GM18909 (cell line): ENCODE results near the gene SIX3.
A peak's percentile ranks its signal among the peaks of the same experiment; 100 is the strongest.

Source experiments
- ATAC-seq: cut with Tn5 transposase; IDR thresholded peaks from one replicate; pipeline ENCODE4 v1.9.1; 2021; ENCODE audit warnings: mild to moderate bottlenecking; ENCODE audit not compliant: unreplicated experiment, poor library complexity

Gene SIX3

DNA sequence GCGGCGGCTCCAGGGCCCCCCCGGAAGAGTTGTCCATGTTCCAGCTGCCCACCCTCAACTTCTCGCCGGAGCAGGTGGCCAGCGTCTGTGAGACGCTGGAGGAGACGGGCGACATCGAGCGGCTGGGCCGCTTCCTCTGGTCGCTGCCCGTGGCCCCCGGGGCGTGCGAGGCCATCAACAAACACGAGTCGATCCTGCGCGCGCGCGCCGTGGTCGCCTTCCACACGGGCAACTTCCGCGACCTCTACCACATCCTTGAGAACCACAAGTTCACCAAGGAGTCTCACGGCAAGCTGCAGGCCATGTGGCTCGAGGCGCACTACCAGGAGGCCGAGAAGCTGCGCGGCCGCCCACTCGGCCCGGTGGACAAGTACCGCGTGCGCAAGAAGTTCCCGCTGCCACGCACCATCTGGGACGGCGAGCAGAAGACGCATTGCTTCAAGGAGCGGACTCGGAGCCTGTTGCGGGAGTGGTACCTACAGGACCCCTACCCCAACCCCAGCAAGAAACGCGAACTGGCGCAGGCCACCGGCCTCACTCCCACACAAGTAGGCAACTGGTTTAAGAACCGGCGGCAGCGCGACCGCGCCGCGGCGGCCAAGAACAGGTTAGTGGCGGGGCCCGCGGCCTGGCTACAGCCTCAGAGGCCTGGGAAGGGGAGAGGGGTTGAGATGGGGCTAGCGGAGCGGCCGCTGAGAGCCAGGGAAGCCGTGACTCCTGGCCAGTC lies 965 bp downstream of the SIX3 start:
- ATAC-seq, result no peak

DNA sequence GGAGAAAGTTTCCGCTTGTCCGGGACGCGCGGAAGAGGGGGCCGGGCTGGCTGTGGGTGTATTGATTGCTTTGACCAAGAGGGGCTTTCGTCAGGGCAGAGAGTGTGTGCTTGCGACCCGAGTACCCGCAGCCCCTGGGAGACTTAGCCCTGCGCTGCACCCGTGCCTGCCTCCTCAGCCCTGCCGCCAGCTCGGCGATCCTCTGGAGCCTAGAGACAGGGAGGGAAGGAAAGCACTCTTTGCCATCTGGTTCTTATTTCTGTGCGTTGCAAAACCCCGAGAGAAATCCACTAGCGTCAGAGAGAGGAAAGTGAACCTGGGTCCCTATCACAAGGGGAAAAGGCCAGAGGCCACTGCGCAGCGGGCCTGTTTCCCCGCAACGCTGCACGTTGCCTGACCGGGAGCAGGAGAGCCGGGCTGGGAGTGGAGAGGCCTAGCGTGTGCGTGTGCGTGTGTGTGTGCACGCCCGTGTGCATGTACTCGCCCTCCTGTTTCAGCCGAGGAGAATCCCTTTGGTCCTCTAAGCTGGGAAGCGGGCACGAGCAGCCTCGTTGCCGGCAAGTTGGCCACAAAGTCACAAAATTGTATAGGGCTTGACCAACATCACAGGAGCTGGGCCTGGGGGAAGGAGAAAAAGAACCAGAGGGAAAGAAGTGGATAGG lies 1.7 kb downstream of the SIX3 start:
- ATAC-seq, result no peak

DNA sequence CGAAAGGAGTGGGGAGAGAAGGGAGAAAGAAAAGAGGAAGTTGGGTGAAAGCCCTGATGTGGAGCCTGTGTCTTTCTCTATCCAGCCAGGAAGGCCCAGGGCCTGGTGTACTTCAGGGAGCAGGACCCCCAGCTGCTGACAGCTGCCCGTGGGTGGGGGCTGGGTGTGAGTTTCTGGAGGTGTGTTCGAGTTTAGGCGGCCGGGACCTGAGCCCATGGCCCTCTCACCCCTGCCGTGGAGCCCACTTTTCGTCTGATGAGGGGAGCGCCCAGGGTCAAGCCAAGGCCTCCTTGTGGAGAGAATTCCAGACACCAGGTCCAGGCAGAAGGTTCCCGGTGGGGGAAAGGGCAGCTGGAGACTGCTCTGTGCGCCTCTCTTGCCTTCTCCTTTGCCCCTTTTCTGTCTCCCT lies 2.2 kb downstream of the SIX3 start:
- ATAC-seq, result no peak

DNA sequence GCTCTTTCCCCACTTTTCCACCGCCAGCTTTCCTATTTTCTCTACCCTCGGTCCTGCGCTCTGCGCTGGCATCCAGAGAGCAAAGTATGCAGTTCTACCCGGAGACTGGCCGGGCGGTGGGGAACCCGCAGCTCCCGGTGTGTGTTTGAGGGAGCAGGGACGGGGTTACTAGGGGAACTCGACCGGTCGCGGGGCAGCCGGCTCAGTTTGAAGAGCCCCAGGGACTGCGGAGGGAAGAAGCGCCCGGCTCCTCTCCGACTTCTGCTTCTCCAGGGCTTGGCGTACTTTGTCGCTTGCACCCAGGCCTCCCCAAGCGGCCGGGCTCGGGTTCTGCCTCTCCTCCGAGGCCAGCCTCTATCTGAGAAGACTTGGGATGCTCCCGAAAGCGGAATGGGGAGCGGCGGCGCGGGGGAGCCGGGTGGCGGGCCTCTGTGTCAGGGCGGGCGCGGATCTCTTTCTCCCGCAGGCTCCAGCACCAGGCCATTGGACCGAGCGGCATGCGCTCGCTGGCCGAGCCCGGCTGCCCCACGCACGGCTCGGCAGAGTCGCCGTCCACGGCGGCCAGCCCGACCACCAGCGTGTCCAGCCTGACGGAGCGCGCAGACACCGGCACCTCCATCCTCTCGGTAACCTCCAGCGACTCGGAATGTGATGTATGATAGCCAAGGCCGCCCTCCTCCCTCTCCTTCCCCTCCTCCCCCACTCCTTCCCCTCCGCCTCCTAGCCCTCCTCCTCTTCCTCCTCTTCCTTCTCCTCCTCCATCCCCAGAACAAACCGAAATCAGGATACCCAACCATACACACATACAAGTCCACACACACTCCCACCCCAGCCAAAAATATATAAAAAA lies 2.8 kb downstream of the SIX3 start:
- no peak for ATAC-seq

DNA sequence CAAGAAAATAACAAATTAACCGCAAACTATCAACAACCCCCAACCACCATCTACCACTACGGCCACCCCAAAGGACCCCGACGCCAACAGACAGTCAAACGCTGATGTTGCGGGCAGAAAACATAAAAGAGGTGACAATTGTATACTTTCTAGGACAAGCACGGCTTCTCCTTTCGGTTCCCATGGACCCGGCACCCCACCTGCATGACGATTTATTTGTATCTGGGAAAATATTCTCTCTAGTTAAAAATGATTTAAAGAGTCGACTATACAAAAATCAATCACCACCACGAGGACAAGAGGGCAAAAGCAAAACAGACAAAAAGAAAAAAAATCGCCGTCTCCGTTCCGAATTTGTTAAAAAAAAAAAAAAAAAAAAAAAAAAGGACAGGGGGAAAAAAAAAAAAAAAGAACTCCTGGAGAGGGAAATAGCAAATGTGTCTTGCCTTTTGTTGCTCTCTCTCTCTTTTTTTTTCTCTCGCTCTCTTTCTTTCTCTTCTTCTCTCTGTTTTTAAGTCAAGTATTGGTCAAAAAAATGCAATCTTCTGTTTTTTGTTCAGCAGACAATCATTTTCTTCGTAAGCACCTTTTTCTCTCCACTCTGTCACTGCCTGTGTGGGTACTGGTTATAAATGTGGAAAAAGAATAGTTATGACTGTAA lies 3.6 kb downstream of the SIX3 start:
- no peak for ATAC-seq

DNA sequence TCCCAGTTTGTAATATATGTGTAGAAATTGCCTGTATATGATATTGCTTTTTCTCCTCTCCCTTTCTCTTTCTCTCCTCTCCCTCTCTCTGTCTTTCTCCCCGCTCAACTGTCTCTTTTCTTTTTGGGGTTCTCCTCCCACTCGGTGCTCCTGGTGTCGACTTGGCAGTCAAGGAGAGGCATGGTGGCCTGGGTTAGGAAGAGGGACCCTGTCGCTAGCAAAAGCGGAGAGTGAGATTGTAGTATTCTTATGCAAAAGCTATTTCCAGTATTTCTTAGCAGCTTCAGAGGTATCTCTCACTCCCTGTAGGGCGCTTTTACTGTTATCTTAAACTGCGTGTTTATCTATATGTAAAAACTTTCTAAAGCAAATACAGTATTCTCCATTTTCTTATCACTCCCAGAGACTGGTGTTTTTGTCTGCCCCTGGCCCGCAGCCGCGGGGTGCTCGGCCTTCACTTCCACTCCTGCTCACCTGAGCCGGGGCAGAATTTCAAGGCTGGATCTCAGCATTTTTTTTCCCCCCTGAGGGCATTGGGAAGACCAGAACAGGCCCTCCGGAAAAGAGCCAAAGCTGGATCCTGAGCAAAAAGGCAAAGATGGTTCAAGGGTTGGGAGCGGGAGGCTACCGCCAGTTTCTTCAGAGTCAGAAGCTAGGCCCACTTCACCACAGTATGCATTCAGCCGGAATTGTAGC lies 4.3 kb downstream of the SIX3 start:
- no peak for ATAC-seq

DNA sequence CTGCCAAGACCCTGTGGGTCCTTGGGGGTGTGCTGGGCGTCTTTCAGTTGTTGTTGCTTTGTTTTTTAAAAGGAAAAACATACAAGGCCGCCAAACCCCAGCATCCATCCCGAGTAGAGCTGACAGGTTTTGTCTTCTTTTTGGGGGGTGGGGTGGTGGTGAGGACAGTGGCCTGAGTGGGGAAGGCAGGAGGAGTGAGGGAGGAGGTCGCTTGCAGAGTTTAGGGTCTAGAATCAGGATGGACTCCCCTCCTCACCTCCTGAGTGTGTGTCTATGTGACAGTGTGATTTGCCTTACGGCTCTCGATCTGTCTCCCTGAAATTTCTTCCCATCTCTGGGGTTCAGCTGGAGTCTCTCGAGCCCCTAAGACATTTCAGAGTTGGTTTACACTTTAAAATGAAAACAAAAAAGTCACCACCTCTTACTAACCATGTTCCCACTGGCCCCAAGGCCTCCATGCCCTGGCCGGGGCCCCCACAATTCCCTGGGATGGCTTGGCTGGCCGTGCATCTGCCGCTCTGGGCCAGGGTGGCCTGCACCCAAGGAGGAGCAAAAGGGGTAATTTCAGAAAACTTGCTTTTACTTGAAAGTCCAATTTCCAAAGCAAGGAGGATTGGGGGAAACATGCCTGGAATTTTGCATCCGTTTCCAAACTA lies 5.0 kb downstream of the SIX3 start:
- no peak for ATAC-seq

DNA sequence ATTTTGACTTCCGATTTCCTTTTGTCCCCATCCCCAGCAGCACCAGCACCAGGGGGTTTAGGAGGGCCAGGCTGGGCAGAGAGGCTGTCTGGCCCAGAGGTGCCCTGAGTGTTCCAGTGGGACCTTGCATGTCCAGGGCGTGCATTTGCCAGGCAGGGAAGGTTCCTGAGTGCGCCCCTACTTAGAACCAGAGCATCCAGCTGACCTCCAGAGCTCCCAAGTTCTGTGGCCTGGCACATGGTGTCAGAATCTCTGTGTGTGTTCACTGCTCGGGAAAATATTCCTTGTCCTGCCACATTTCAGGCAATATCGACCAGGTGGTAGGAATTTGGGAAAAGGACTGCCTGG lies 5.5 kb downstream of the SIX3 start:
- no peak for ATAC-seq

DNA sequence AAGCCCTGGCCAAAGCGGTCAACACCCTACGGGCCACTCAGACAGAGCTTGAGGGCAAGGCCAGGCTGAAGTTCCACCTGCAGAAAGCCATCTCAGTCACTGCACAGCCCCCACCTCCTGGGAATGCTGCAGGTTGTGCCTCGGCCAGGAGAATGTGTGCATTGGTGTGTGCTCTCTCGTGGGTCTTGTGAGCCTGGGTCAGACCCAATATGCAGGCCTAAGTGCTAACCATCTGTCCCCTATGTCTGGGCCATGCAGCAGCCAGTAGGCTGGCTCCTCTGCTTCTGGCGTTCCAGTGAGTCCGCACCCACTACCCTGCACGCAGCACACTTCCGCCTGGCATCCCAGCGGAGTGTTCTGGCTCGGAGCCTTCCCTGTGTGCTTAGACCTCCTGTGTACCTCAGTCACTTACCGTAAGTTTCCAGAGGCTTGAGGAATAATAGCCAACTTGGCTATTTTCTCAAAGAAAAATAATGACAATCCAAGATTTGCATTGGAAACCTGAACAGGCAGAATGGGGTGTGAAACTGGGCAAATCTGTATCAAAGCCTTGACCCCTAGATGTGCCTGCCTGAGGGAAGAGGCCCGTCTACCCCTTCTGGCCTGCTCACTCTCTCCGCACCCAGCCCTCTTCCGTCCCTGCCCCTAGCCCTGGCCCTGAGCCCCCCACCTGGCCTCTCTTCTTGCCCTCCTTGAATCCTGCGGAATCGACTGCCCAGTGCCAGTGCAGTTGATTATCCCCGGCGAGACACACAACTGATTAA lies 7.2 kb downstream of the SIX3 start:
- ATAC-seq, result no peak

DNA sequence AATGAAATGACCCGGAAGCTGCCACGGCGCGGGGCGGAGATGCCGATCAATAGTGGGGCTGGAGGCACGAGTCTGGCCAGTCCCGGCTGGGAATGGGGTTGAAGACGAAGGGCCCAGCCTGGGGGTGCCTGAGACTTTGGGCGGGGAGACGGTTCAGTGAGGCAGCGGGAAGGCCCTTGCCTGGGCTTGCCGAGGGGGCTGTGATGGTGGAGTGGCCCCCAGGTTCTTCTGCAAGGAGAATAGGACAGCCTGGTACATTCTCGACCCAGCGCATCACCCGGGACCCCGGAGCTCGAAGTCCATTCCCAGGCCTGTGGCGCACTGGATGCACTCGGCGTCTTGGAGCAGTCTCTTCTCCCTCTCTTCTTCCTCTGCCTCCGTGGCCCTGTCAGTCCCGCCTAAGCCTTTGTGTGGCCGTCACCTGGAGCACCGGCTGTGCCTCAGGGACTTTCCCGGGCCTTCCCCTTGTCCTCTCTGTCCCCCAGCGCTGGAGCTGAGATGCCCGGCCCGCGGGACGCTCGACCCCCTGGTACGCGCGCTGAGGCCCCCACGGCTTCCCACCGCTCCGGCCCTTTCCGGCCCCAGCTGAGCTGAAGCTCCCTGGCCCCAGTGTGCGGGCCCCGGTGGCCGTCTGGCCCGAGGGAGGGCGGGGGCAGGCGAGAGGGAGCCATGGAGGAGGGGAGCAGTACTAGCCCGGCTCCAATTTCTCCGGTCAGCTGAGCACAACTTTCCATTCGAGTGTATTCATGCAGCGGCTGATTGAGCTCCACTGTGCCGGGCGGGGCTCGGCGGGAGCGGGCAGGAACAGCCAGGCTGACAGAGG lies 8.0 kb downstream of the SIX3 start:
- ATAC-seq, result no peak

DNA sequence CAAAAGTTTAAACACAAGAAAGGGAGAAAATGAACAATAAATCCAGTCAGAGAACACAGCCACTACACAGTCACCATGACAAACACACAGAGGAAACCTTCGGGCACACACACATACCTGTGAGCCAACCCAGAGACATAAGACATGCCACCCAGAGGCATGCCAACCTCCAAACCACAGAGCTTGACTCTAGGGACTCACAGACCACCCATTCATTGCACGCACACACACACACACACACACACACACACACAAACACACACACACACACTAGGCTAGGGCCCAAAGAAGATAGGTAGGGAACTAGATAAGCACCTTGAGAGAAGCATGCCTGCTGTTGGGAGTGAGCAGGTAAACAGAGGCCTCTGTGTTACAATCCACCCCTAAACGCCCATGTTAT lies 9.1 kb downstream of the SIX3 start:
- no peak for ATAC-seq

DNA sequence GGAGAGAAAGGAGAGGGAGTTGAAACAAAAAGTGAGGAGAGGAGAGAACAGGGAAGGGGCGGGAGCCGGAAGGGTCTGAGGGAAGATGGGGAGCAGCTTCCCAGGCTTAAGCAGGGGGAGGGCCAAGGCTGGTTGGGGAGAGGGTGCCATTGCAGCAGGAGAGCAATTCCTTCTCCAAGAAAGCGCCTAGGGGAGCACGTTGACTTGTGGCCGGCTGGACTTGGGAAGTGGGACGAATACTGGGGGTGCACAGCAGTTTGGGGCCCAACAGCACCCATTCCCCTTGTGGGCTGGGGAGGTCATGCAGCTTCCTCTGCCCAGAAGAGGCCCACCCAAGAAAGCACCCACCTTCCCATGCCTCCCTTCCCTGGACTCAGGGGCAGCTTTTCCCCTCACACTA lies 9.6 kb downstream of the SIX3 start:
- no peak for ATAC-seq

DNA sequence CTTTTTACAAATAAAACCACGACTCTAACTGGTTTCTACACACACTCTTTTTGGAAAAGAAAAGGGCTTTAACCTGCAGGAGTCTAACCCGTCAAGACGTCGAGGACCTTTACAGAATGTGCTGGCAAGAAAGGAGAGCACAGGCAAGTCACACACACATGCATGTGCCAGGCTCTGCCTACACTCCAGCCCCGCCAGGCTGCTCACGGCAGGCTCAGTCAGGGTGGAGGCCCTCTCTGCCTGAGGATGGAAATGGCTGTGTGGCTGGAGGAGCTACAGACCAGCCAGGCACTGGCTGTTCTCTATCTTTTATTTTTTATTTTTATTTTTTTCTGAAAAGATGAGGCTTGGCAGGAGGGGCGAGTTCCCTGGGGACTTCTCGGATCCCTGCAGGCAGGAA lies 10.2 kb downstream of the SIX3 start:
- no peak for ATAC-seq

DNA sequence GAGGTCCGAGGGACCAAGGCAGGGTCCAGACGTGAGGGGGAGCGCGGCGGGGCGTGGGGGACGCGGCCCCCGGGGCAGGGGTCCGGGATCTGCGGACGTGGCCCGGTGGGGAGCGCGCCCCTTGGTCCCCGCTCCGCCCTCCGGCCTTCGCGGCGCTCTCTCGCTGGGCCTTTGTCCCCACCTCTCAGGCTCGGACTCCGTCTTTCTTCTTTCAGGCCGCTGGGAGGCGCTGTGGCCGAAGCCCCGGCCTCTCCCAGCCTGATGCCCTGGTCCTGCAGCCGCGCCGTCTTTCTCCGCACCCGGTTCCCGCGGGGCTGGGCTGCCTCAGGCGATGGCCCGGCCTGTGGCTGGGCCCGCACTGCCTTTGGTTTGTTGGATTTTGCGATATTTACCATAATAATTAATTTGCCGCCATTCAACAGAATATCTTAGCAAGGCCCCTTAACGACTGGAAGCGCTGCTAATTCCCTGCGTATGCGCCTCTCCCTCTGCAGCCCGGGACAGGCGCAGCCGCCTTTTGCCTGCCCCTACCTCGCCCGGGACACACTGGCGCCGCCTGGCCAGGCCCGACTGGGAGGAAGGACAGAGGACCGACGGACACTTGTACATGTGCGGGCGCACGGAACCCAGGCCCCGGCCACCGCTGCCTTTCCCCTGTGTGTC lies 10.8 kb downstream of the SIX3 start:
- ATAC-seq, result peak; percentile 53

DNA sequence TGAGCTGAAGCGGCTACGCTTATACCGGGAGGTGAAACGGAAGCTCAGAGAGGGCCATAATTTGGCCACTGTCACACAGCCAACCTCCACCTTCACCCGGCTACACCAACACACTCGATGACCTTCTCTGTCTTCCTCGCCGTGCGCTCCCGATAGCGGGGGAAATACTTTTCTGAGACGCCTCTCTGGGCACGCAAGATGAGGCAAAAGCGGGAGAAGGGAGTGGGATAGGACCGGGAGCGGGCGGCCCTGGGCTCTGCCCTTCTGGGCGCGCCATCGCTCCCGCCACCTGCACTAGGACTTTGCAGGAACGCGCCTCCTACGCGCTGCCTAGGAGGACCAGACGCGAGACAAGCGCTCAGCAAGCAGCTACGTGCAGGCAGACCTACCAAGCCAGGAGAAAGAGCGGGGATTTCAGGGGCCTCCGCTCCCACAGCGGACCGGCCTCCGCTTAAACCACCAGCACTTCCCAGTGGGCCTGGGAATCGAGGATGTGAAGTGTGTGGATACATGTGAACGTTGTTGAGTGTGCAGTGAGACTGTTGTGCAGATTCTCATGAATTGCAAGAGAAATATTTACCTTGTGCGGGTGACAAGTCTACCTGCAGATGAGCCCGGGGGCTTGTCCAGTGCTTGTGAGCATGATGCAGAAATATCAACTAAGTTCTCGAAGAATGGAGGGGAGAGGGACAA lies 11.4 kb downstream of the SIX3 start:
- ATAC-seq, result no peak

DNA sequence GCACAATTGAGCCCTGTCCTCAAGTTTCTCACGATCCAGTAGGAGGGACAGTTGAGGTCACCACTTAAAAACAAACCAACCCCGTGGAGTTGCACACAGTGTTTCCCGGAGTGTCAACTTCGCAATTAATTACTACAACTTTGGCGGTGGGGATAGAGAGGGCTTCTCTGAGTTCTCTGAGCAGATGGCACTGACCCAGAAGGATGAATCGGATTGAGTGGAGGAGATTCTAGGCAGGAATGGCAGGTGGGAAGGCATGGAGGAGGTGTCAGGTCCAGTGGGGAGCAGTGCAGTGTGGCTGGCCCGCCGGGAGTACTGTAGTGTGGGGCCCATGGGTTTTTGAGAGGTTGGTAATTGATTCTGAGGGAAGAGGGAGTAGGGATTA lies 12.0 kb downstream of the SIX3 start:
- no peak for ATAC-seq

DNA sequence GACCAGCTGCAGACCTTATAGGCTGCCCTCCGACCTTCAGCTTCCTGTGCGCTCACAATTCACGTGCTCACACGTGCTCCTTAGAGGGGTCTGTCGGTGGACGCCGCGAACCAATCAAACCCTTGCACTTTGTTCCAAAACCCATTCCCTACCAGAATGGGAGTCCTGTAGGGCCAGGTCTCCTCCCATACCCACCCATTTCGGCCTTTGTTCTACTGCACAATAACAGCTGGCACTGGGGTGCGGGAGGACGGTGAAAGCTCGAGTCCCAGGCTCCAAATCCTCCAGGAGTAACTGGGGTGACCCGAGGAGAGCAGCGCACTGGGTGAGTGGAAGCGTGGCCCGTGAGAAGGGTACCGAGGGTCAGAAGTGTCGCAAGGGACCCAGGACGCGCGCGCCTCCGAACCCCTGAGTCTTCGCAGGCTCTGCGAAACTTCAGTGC lies 13.0 kb downstream of the SIX3 start:
- ATAC-seq, result no peak
